Natural killer cell treated with Interleukin-12 subunit alpha and Interleukin-12 subunit beta and Interleukin-15 and Interleukin-18, amount 100 ng/mL, for 72 hours (primary cell): ENCODE results near the gene SRSF5. TPM values are rescaled to one million over a fixed set of nuclear protein-coding genes. Genes with fewer than 3 reads are reported as not detected.

Source experiments
- total RNA-seq, 2 donors: library from RNA; stranded (reverse); gene quantifications; one replicate each; pipeline ENCODE4 v1.2.3, GENCODE V29; 2022

The SRSF5 gene
- total RNA-seq, 2 donors from 2014 or later, result 317 to 354 TPM

Other genes starting within 250 kb of the SRSF5 start
- not detected for gene CCDC177, start 192.3 kb upstream of the SRSF5 start, total RNA-seq
- 100 to 1,000 TPM; 111 to 139 TPM for gene SUSD6, start 155.5 kb upstream of the SRSF5 start, total RNA-seq
- gene SLC10A1, start 30.1 kb downstream of the SRSF5 start, total RNA-seq, result not detected
- gene SMOC1, start 112.3 kb downstream of the SRSF5 start, total RNA-seq, result not detected